SK-N-SH treated with all-trans-retinoic acid at 6 μM for 48 hours (cell line): ENCODE data around the gene PRKAG2.

Source experiments
- ATAC-seq: fragments of 200-7000 bp; cut with Tn5 transposase; 3 replicates; pipeline ENCODE4 v1.9.1; 2020; ENCODE audit warnings: mild to moderate bottlenecking, moderate library complexity
- ARNTL ChIP-seq: fragments of 450-650 bp; formaldehyde crosslinking; IDR thresholded peaks from 2 replicates; pipeline ENCODE4 v1.5.0; 2020; ENCODE audit warnings: low read depth, mild to moderate bottlenecking, moderate library complexity, borderline replicate concordance
- BACH2 ChIP-seq: fragments of 250-450 bp; sonication (Bioruptor Pico); IDR thresholded peaks from 2 replicates; pipeline ENCODE4 v1.9.0; 2021; ENCODE audit warnings: mild to moderate bottlenecking, borderline replicate concordance
- CREB5 ChIP-seq: fragments of 250-450 bp; sonication (Bioruptor Pico); IDR thresholded peaks from 2 replicates; pipeline ENCODE4 v1.5.1; 2020; ENCODE audit warnings: low read depth, mild to moderate bottlenecking, moderate library complexity
- CSDC2 ChIP-seq: fragments of 250-450 bp; sonication (Bioruptor Pico); IDR thresholded peaks from 2 replicates; pipeline ENCODE4 v1.5.0; 2020; ENCODE audit warnings: mild to moderate bottlenecking, moderate library complexity
- CSRNP3 ChIP-seq: fragments of 250-450 bp; sonication (Bioruptor Pico); IDR thresholded peaks from 2 replicates; pipeline ENCODE4 v1.5.1; 2021; ENCODE audit warnings: mild to moderate bottlenecking, moderate library complexity
- ESRRG ChIP-seq: fragments of 250-450 bp; sonication (Bioruptor Pico); IDR thresholded peaks from 2 replicates; pipeline ENCODE4 v1.6.1; 2021; ENCODE audit warnings: mild to moderate bottlenecking
- GLIS3 ChIP-seq: fragments of 250-450 bp; sonication (Bioruptor Pico); IDR thresholded peaks from 2 replicates; pipeline ENCODE4 v1.5.0; 2020; ENCODE audit warnings: mild to moderate bottlenecking, moderate library complexity
- ISL1 ChIP-seq: fragments of 250-450 bp; sonication (Bioruptor Pico); IDR thresholded peaks from 2 replicates; pipeline ENCODE4 v2.1.2; 2022; ENCODE audit warnings: mild to moderate bottlenecking, moderate library complexity
- OSR1 ChIP-seq: fragments of 250-450 bp; sonication (Bioruptor Pico); IDR thresholded peaks from 2 replicates; pipeline ENCODE4 v1.8.0; 2022; ENCODE audit warnings: moderate library complexity, mild to moderate bottlenecking, inconsistent platforms
- PATZ1 ChIP-seq: fragments of 250-450 bp; sonication (Bioruptor Pico); IDR thresholded peaks from 2 replicates; pipeline ENCODE4 v1.8.0; 2020; ENCODE audit warnings: mild to moderate bottlenecking, moderate library complexity, borderline replicate concordance
- POU6F1 ChIP-seq: fragments of 250-450 bp; sonication (Bioruptor Pico); IDR thresholded peaks from 2 replicates; pipeline ENCODE4 v1.8.0; 2021; ENCODE audit warnings: low read depth, mild to moderate bottlenecking, moderate library complexity, borderline replicate concordance
- PPARA ChIP-seq: fragments of 250-450 bp; sonication (Bioruptor Pico); IDR thresholded peaks from 2 replicates; pipeline ENCODE4 v1.5.0; 2020; ENCODE audit warnings: mild to moderate bottlenecking, borderline replicate concordance
- RARB ChIP-seq: fragments of 250-450 bp; sonication (Bioruptor Pico); IDR thresholded peaks from 2 replicates; pipeline ENCODE4 v1.8.0; 2021; ENCODE audit warnings: mild to moderate bottlenecking, moderate library complexity
- SNAI2 ChIP-seq: fragments of 250-450 bp; sonication (Bioruptor Pico); IDR thresholded peaks from 2 replicates; pipeline ENCODE4 v1.5.0; 2020; ENCODE audit warnings: mild to moderate bottlenecking, moderate library complexity
- TOX ChIP-seq: fragments of 250-450 bp; sonication (Bioruptor Pico); IDR thresholded peaks from 2 replicates; pipeline ENCODE4 v1.8.0; 2021; ENCODE audit warnings: mild to moderate bottlenecking, moderate library complexity, borderline replicate concordance
- TSHZ2 ChIP-seq: fragments of 250-450 bp; sonication (Bioruptor Pico); IDR thresholded peaks from 2 replicates; pipeline ENCODE4 v1.5.0; 2020; ENCODE audit warnings: mild to moderate bottlenecking, moderate library complexity
- ZC3H10 ChIP-seq: fragments of 250-450 bp; sonication (Bioruptor Pico); IDR thresholded peaks from 2 replicates; pipeline ENCODE4 v1.5.1; 2021; ENCODE audit warnings: mild to moderate bottlenecking, moderate library complexity
- ZFP3 ChIP-seq: fragments of 250-450 bp; sonication (Bioruptor Pico); IDR thresholded peaks from 2 replicates; pipeline ENCODE4 v1.5.0; 2020; ENCODE audit warnings: mild to moderate bottlenecking, moderate library complexity
- ZFP30 ChIP-seq: fragments of 450-650 bp; formaldehyde crosslinking; IDR thresholded peaks from 2 replicates; pipeline ENCODE4 v1.5.0; 2022; ENCODE audit warnings: mild to moderate bottlenecking, moderate library complexity
- ZNF70 ChIP-seq: fragments of 450-650 bp; formaldehyde crosslinking; IDR thresholded peaks from 2 replicates; pipeline ENCODE4 v1.5.0; 2020; ENCODE audit warnings: mild to moderate bottlenecking, moderate library complexity
- ZNF8 ChIP-seq: fragments of 450-650 bp; formaldehyde crosslinking; IDR thresholded peaks from 2 replicates; pipeline ENCODE4 v1.5.0; 2020; ENCODE audit warnings: mild to moderate bottlenecking, moderate library complexity

PRKAG2 gene

GRCh38 chr7:151868396-151869108 lies 8.4 kb downstream of the PRKAG2 start (continued):
- no peak for TF ChIP-seq PATZ1 (CRISPR knock-in tag)
- no peak for TF ChIP-seq ESRRG (CRISPR knock-in tag)
- no peak for TF ChIP-seq RARB (CRISPR knock-in tag)
- TF ChIP-seq GLIS3 (CRISPR knock-in tag), result no peak

GRCh38 chr7:151867912-151868311 lies 9.0 kb downstream of the PRKAG2 start:
- no peak for TF ChIP-seq CSDC2 (CRISPR knock-in tag)
- TF ChIP-seq CREB5, result no peak
- no peak for TF ChIP-seq ZNF8 (CRISPR knock-in tag)
- TF ChIP-seq BACH2, result no peak
- TF ChIP-seq ESRRG (CRISPR knock-in tag), result no peak
- TF ChIP-seq SNAI2 (CRISPR knock-in tag), result no peak
- TF ChIP-seq ISL1, result no peak
- TF ChIP-seq GLIS3 (CRISPR knock-in tag), result no peak
- TF ChIP-seq POU6F1 (CRISPR knock-in tag), result no peak
- no peak for TF ChIP-seq ZFP3 (CRISPR knock-in tag)
- no peak for TF ChIP-seq ZFP30 (CRISPR knock-in tag)
- no peak for TF ChIP-seq TSHZ2 (CRISPR knock-in tag)
- TF ChIP-seq ZC3H10 (CRISPR knock-in tag), result no peak
- TF ChIP-seq TOX (CRISPR knock-in tag), result no peak
- no peak for TF ChIP-seq CSRNP3 (CRISPR knock-in tag)
- no peak for TF ChIP-seq PPARA
- TF ChIP-seq OSR1 (CRISPR knock-in tag), result no peak
- no peak for TF ChIP-seq ZNF70 (CRISPR knock-in tag)
- no peak for ATAC-seq

DNA sequence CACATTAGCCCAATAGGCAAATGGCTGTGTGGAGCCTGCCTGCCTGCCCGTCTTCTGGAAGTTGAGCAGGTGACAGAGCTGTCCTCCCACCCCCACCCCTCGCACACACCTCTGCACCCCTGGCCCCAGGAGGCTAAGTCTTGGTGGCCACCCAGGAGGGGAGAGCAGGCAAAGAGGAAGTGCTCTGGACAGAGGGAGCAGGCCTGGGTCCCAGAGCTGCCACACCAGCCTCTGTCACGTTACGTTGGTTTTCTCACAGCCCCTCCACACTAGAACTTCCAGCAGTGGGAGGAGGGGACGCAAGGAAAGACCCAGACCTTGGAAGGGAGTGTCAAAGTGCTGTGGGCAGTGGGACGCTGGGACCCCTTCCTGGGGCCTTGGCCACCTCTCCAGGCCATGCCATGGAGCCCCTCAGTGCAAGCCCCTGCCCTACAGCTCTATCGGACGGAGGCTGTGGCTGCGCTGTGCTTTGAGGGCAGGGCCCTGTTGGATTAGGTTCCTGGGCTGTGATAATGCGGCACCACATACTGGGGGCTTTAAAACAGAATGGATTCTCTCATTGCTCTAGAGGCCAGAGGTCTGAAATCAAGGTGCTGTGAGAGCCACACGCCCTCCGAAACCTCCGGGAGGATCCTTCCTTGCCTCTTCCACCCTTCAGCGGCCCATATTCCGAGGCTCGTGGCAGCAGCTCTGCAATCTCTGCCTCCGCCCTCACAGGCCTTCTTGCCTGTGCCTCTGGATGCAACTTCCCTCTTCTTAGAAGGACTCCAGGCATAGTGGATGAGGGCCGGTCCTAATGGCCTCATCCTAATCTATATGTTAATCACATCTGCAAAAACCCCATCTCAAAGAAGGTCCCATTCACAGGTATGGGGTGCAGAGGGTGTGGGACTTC lies 9.9 kb downstream of the PRKAG2 start:
- no peak for TF ChIP-seq TOX (CRISPR knock-in tag)
- TF ChIP-seq ZFP30 (CRISPR knock-in tag), result no peak
- no peak for TF ChIP-seq ISL1
- TF ChIP-seq ZFP3 (CRISPR knock-in tag), result no peak
- TF ChIP-seq CSRNP3 (CRISPR knock-in tag), result no peak
- no peak for TF ChIP-seq GLIS3 (CRISPR knock-in tag)
- no peak for TF ChIP-seq PATZ1 (CRISPR knock-in tag)
- no peak for TF ChIP-seq ARNTL (CRISPR knock-in tag)
- TF ChIP-seq ZNF70 (CRISPR knock-in tag), result no peak
- TF ChIP-seq BACH2, result no peak
- TF ChIP-seq SNAI2 (CRISPR knock-in tag), result no peak
- ATAC-seq, result no peak
